Keratinocyte (primary cell): ENCODE data around the gene PCSK6. TPM values are rescaled to one million over a fixed set of nuclear protein-coding genes. Genes with fewer than 3 reads are reported as not detected.
A peak's percentile ranks its signal among the peaks of the same experiment; 100 is the strongest.

Experiments
- DNase-seq: peaks from one replicate; pipeline ENCODE4 v3.0.0-alpha.2; 2011; ENCODE audit warnings: low read depth, missing footprints, low spot score
- FAIRE-seq: peaks from 2 replicates; lab custom pipeline; 2011; peaks lifted over from hg19 to GRCh38; lab: Jason Lieb, UNC
- H2AFZ ChIP-seq: 2 replicates; pipeline ENCODE4 v1.6.0; 2012; ENCODE audit warnings: low read length, control low read depth, inconsistent platforms; ENCODE audit not compliant: control insufficient read depth
- H3K27ac ChIP-seq: 2 replicates; pipeline ENCODE4 v1.5.1; 2011; ENCODE audit warnings: low read length; ENCODE audit not compliant: control insufficient read depth, insufficient read depth
- H3K27me3 ChIP-seq: 3 replicates; pipeline ENCODE4 v1.6.0; 2011; ENCODE audit warnings: low read length; ENCODE audit not compliant: control insufficient read depth, insufficient read depth; ENCODE audit errors: extremely low read depth
- H3K36me3 ChIP-seq, 2 experiments: 2 replicates in 1 of 2; 3 replicates in 1 of 2; pipeline ENCODE4 v1.5.1; 2011; ENCODE audit warnings: low read length in 2 of 2, mild to moderate bottlenecking in 1 of 2; ENCODE audit not compliant: control insufficient read depth in 2 of 2, insufficient read depth in 2 of 2; ENCODE audit errors: extremely low read depth in 1 of 2
- H3K4me1 ChIP-seq: 3 replicates; pipeline ENCODE4 v1.5.1; 2011; ENCODE audit warnings: low read length; ENCODE audit not compliant: control insufficient read depth, insufficient read depth; ENCODE audit errors: extremely low read depth
- H3K4me2 ChIP-seq: 3 replicates; pipeline ENCODE4 v1.6.0; 2011; ENCODE audit warnings: low read depth, low read length; ENCODE audit not compliant: control insufficient read depth, insufficient read depth; ENCODE audit errors: extremely low read depth
- H3K4me3 ChIP-seq, 3 experiments: fragments of 200-600 bp in 1 of 3; sonication (generic) in 1 of 3; 2 replicates in 2 of 3; 3 replicates in 1 of 3; pipeline ENCODE4 v1.5.1; 2011 to 2016; ENCODE audit warnings: low read length in 3 of 3, mild to moderate bottlenecking in 3 of 3, control low read depth in 2 of 3, inconsistent platforms in 1 of 3, low read depth in 1 of 3, mixed read lengths in 1 of 3, mixed run types in 1 of 3, moderate library complexity in 1 of 3; ENCODE audit not compliant: control insufficient read depth in 2 of 3, insufficient read depth in 2 of 3; ENCODE audit errors: extremely low read depth in 1 of 3
- H3K79me2 ChIP-seq: 2 replicates; pipeline ENCODE4 v1.6.0; 2012; ENCODE audit warnings: low read length; ENCODE audit not compliant: control insufficient read depth, insufficient read depth
- H3K9ac ChIP-seq: 3 replicates; pipeline ENCODE4 v1.6.0; 2011; ENCODE audit warnings: low read length; ENCODE audit not compliant: control insufficient read depth, insufficient read depth; ENCODE audit errors: extremely low read depth
- H3K9me1 ChIP-seq: 3 replicates; pipeline ENCODE4 v1.6.0; 2011; ENCODE audit warnings: low read length; ENCODE audit not compliant: control insufficient read depth, insufficient read depth; ENCODE audit errors: extremely low read depth
- H3K9me3 ChIP-seq: 2 replicates; pipeline ENCODE4 v1.5.1; 2012; ENCODE audit warnings: low read depth, low read length; ENCODE audit not compliant: control insufficient read depth
- H4K20me1 ChIP-seq: 3 replicates; pipeline ENCODE4 v1.6.0; 2011; ENCODE audit warnings: low read length; ENCODE audit not compliant: control insufficient read depth, insufficient read depth; ENCODE audit errors: extremely low read depth
- EZH2 ChIP-seq: IDR thresholded peaks from one replicate; pipeline ENCODE4 v1.6.1; 2012; ENCODE audit warnings: inconsistent platforms, mild to moderate bottlenecking, low read length, moderate library complexity
- dilution Hi-C: fragments of 300-500 bp; cut with MboI; formaldehyde crosslinking; loops from one replicate; pipeline ENCODE4 v1.7.0; 2020; ENCODE audit warnings: low sequenced_read_pairs; ENCODE audit not compliant: extremely low pct_ligation_motif_present
- polyA plus RNA-seq, 5 experiments: library from polyadenylated mRNA; depleted of rRNA in 3 of 5; stranded (reverse) in 3 of 5; stranded (forward) in 1 of 5; unstranded in 1 of 5; fragments of >200 nt; gene quantifications; 1 replicate in 1 of 5; 2 replicates in 3 of 5; 3 replicates in 1 of 5; pipeline versions ENCODE4 v1.2.1 to v1.2.3, GENCODE V29; 2011 to 2012; ENCODE audit warnings: missing spikeins in 2 of 5, low read depth in 1 of 5, low replicate concordance in 1 of 5
- TF ChIP-seq, protein P1 (sequence below), 3 experiments: IDR thresholded peaks in 1 of 3; conservative IDR thresholded peaks in 1 of 3; optimal IDR thresholded peaks in 1 of 3; 2 replicates in 2 of 3; 3 replicates in 1 of 3; pipeline versions ENCODE3 to v1.5.1; 2011; ENCODE audit warnings: low read length in 3 of 3, mild to moderate bottlenecking in 3 of 3, moderate library complexity in 2 of 3, control low read depth in 1 of 3, inconsistent platforms in 1 of 3; ENCODE audit not compliant: insufficient read depth in 2 of 3; ENCODE audit errors: extremely low read depth in 1 of 3

PCSK6 gene
- polyA plus RNA-seq, 1 donor (not counting 4 experiments of a cell fraction or from before 2014, with no cell fraction given) = 3.1 TPM

DNA sequence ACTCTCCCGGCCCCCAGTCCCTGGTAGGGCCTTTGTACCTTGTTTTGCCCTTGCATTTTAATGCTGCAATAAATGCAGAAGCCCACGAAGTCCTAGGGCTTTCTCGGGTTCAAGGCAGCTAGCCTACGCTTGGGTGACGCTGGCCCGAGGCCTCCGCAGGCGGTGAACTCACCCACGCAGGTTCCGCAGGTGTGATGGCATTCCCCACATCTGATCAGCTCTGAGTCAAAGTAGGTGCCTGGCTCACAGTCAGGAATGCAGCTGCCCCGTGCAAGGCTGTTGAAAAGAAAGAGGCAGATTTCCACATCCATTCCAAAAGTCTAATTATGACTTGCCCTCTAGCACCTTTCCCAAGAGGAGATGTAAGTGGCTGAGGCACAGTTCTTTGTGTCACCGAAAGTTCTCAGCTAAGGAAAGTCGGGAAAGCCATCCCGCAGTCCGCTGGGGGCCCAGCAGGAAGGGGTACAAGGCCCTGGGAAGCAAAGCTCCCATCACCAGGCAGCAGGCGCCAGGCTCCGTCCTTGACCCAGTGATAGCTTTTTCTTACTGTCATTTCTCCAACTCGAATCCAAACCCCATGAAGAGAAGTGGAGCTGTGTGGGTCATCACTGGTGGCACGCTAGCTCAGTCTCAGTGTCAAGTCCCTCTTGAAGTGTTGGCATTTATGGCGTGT is 171.2 kb downstream of the PCSK6 start:
- Histone ChIP-seq H3K36me3 (no peaks in the 10 kb centered on the region), H3K4me3 (no peak overlapping the region), H3K9me1 (no peaks in the 10 kb centered on the region), H4K20me1 (no peaks in the 10 kb centered on the region), H3K4me2 (peak overlapping the region; percentile 11), H3K9ac (no peak overlapping the region), H2AFZ (no peak overlapping the region), H3K9me3 (no peaks in the 10 kb centered on the region), H3K4me1 (peaks cover 21% of the 10 kb centered on the region), H3K79me2 (no peaks in the 10 kb centered on the region), H3K27me3 (no peaks in the 10 kb centered on the region), H3K27ac (no peak overlapping the region)
- peak; percentile 87 for FAIRE-seq
- no peak for DNase-seq
- TF ChIP-seq EZH2 = no peak
- TF ChIP-seq, protein P1, sequence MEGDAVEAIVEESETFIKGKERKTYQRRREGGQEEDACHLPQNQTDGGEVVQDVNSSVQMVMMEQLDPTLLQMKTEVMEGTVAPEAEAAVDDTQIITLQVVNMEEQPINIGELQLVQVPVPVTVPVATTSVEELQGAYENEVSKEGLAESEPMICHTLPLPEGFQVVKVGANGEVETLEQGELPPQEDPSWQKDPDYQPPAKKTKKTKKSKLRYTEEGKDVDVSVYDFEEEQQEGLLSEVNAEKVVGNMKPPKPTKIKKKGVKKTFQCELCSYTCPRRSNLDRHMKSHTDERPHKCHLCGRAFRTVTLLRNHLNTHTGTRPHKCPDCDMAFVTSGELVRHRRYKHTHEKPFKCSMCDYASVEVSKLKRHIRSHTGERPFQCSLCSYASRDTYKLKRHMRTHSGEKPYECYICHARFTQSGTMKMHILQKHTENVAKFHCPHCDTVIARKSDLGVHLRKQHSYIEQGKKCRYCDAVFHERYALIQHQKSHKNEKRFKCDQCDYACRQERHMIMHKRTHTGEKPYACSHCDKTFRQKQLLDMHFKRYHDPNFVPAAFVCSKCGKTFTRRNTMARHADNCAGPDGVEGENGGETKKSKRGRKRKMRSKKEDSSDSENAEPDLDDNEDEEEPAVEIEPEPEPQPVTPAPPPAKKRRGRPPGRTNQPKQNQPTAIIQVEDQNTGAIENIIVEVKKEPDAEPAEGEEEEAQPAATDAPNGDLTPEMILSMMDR (optimal IDR thresholded peaks at IDR 0.05 in 1 of 3, IDR thresholded peaks at IDR 0.05 in 1 of 3, conservative IDR thresholded peaks at IDR 0.05 in 1 of 3; ENCODE audit: extremely low read depth in 1 of 3, insufficient read depth in 2 of 3, low read length in 3 of 3) = no peak
- dilution Hi-C loops = no loop called here

DNA sequence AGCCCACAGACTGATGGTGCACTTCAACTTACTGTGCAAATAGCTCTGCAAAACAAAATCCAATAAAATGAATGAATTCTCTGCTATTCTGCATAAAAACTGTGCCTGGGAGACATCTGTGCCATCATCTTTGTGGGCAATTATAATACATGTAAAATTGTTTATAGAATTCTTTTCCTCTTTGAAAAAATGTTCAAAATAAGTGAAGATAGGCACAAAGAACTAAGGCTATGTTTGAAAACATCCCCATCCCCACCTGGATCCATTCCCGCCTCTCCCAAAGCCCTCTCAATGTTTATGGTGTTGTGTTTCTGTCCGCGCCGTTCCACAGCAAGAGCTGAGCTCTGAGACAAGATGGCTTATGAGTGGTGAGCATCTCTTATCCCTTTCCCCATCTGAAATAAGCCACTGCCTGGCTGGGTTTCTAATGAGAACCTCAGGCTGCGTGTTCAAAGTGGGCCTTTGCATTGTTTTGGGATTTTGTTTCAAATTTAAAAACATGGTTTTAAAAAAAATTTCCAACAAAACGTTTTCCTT is 172.1 kb downstream of the PCSK6 start:
- Histone ChIP-seq H3K27ac (no peak overlapping the region), H3K9me1 (no peaks in the 10 kb centered on the region), H2AFZ (no peak overlapping the region), H3K4me3 (no peak overlapping the region), H4K20me1 (no peaks in the 10 kb centered on the region), H3K4me1 (peaks cover 21% of the 10 kb centered on the region), H3K79me2 (no peaks in the 10 kb centered on the region), H3K4me2 (no peak overlapping the region), H3K36me3 (no peaks in the 10 kb centered on the region), H3K9me3 (no peaks in the 10 kb centered on the region), H3K9ac (no peak overlapping the region), H3K27me3 (no peaks in the 10 kb centered on the region)
- dilution Hi-C loops = no loop called here
- DNase-seq (no peak), FAIRE-seq (no peak)
- TF ChIP-seq EZH2 = no peak
- TF ChIP-seq, protein P1 (optimal IDR thresholded peaks at IDR 0.05 in 1 of 3, IDR thresholded peaks at IDR 0.05 in 1 of 3, conservative IDR thresholded peaks at IDR 0.05 in 1 of 3; ENCODE audit: extremely low read depth in 1 of 3, insufficient read depth in 2 of 3, low read length in 3 of 3) = no peak
